ENCODE data around the gene ELK3.

The ELK3 gene

GRCh38 chr12:96190413-96191108 lies 3.6 kb upstream of the ELK3 start:
- DNase-seq = no peak

- DNase-seq = no peak
Measured at GRCh38 chr12:96192926-96193573, 1.1 kb upstream of the ELK3 start.

GRCh38 chr12:96194576-96194889 lies 358 bp downstream of the ELK3 start:
- no peak for DNase-seq

GRCh38 chr12:96194971-96195844 lies 1.0 kb downstream of the ELK3 start:
- peak; percentile 86 for DNase-seq

GRCh38 chr12:96195845-96196451 lies 1.8 kb downstream of the ELK3 start:
- peak; percentile 39 for DNase-seq

- DNase-seq = peak; percentile 34
Measured at GRCh38 chr12:96196781-96197180, 2.6 kb downstream of the ELK3 start.

- no peak for DNase-seq
Measured at GRCh38 chr12:96197503-96198272, 3.5 kb downstream of the ELK3 start.

GRCh38 chr12:96198965-96199364 lies 4.8 kb downstream of the ELK3 start:
- peak; percentile 47 for DNase-seq

- no peak for DNase-seq
Measured at GRCh38 chr12:96199464-96199863, 5.3 kb downstream of the ELK3 start.

- DNase-seq = no peak
Measured at GRCh38 chr12:96201272-96202227, 7.4 kb downstream of the ELK3 start.

- no peak for DNase-seq
Measured at GRCh38 chr12:96204381-96204780, 10.2 kb downstream of the ELK3 start.

GRCh38 chr12:96205908-96206307 lies 11.7 kb downstream of the ELK3 start:
- DNase-seq = peak; percentile 43

GRCh38 chr12:96206936-96207662 lies 12.9 kb downstream of the ELK3 start:
- no peak for DNase-seq

GRCh38 chr12:96208346-96208745 lies 14.2 kb downstream of the ELK3 start:
- DNase-seq = no peak

GRCh38 chr12:96208801-96209549 lies 14.8 kb downstream of the ELK3 start:
- DNase-seq = no peak

- DNase-seq = peak; percentile 61
Measured at GRCh38 chr12:96210376-96211055, 16.3 kb downstream of the ELK3 start.

- peak; percentile 35 for DNase-seq
Measured at GRCh38 chr12:96211988-96212387, 17.8 kb downstream of the ELK3 start.

- no peak for DNase-seq
Measured at GRCh38 chr12:96212456-96213375, 18.5 kb downstream of the ELK3 start.

Measured in CD4-positive, alpha-beta T cell treated with Interleukin-12 subunit alpha and Interleukin-12 subunit beta, for 1 hour (primary cell).